MCF 10A (cell line): Measurements from ENCODE around the gene SYNPO. TPM values are rescaled to one million over a fixed set of nuclear protein-coding genes. Genes with fewer than 3 reads are reported as not detected.

Experiments used
- BruUV-seq: library from RNA; stranded (reverse); fragments of 400-500 nt; replicated peaks from 2 replicates; lab custom pipeline; 2021; lab: Mats Ljungman, UMichigan
- CTCF ChIA-PET: fragments of 300-600 bp; sonication (Branson Sonifier 250); formaldehyde crosslinking; extraction: SDS; loops from one replicate; lab custom pipeline; 2021; ENCODE audit warnings: antibody characterized with exemption, inconsistent platforms; lab: Yijun Ruan, JAX
- POLR2A ChIA-PET: fragments of 300-600, 350-650 bp; sonication (Branson Sonifier 250); formaldehyde crosslinking; extraction: SDS; loops from one replicate; lab custom pipeline; 2020; ENCODE audit warnings: antibody characterized with exemption, inconsistent platforms; lab: Yijun Ruan, JAX
- DNase-seq: peaks from one replicate; pipeline ENCODE4 v3.0.0-alpha.2; 2018; ENCODE audit not compliant: unreplicated experiment
- H3K27ac Mint-ChIP-seq: one replicate; pipeline ENCODE4 v1.8.0; 2022; ENCODE audit warnings: mild to moderate bottlenecking, low read depth, mixed read lengths; ENCODE audit not compliant: unreplicated experiment
- H3K27me3 Mint-ChIP-seq: one replicate; pipeline ENCODE4 v1.8.0; 2022; ENCODE audit warnings: mixed read lengths; ENCODE audit not compliant: insufficient read depth, unreplicated experiment
- H3K36me3 Mint-ChIP-seq: one replicate; pipeline ENCODE4 v1.8.0; 2022; ENCODE audit warnings: mild to moderate bottlenecking, moderate library complexity, mixed read lengths; ENCODE audit not compliant: insufficient read depth, unreplicated experiment
- H3K4me1 Mint-ChIP-seq: one replicate; pipeline ENCODE4 v1.8.0; 2022; ENCODE audit warnings: mixed read lengths; ENCODE audit not compliant: insufficient read depth, unreplicated experiment
- H3K4me3 Mint-ChIP-seq: one replicate; pipeline ENCODE4 v1.8.0; 2022; ENCODE audit warnings: mild to moderate bottlenecking, moderate library complexity, mixed read lengths; ENCODE audit not compliant: unreplicated experiment
- H3K9me3 Mint-ChIP-seq: one replicate; pipeline ENCODE4 v1.8.0; 2022; ENCODE audit warnings: mixed read lengths; ENCODE audit not compliant: unreplicated experiment
- CTCF ChIP-seq: fragments of 200-600 bp; IDR thresholded peaks from one replicate; pipeline ENCODE4 v1.8.0; 2022; ENCODE audit warnings: antibody characterized with exemption, mild to moderate bottlenecking; ENCODE audit not compliant: unreplicated experiment
- intact Hi-C: fragments of 100-400 bp; cut with micrococcal nuclease; formaldehyde crosslinking; loops from 2 replicates; pipeline ENCODE4 v1.14.1; 2022
- total RNA-seq: library from RNA; stranded (reverse); gene quantifications from 2 replicates; pipeline ENCODE4 v1.2.3, GENCODE V29; 2022

SYNPO gene
- total RNA-seq, 1 experiment from 2014 or later = 6.3 TPM

- H3K27ac Mint-ChIP-seq = no peak overlapping the region
- no peaks in the 10 kb centered on the region for H3K27me3 Mint-ChIP-seq
- H3K4me1 Mint-ChIP-seq = peaks cover 93% of the 10 kb centered on the region
- ChIA-PET CTCF (interaction anchor here (0.6 to 8.7 kb wide), 4 partner anchors 14 to 140 kb away, joined by 3 to 85 read pairs (median 4); no protein-coding TSS in a partner anchor), POLR2A (interaction anchor here (1.0 to 4.8 kb wide), 3 partner anchors 15 to 120 kb away, joined by 3 to 32 read pairs (median 15); partner anchors contain the start of genes DCTN4 and RBM22)
- peaks cover 5% of the 10 kb centered on the region for H3K36me3 Mint-ChIP-seq
- intact Hi-C loops = no loop called here
- no peak for TF ChIP-seq CTCF
- H3K4me3 Mint-ChIP-seq = no peak overlapping the region
- no peaks in the 10 kb centered on the region for H3K9me3 Mint-ChIP-seq
- no peak for DNase-seq
- BruUV-seq = no TSS peak
Measured at GRCh38 chr5:150639377-150639692, 1.1 kb upstream of the SYNPO start.

GRCh38 chr5:150639751-150640150 is 709 bp upstream of the SYNPO start:
- ChIA-PET POLR2A (interaction anchor here (0.9 to 4.8 kb wide), 7 partner anchors 14 to 119 kb away, joined by 3 to 32 read pairs (median 4); partner anchors contain the start of genes DCTN4 and RBM22), CTCF (interaction anchor here (0.6 to 8.7 kb wide), 6 partner anchors 14 to 181 kb away, joined by 3 to 85 read pairs (median 4); partner anchors contain the start of gene RBM22)
- DNase-seq = no peak
- BruUV-seq = no TSS peak
- peaks cover 94% of the 10 kb centered on the region for H3K4me1 Mint-ChIP-seq
- no peaks in the 10 kb centered on the region for H3K27me3 Mint-ChIP-seq
- intact Hi-C loops = loop anchor here (1.0 kb wide), 1 partner anchor 24 kb away; no protein-coding TSS in a partner anchor
- TF ChIP-seq CTCF = no peak
- H3K36me3 Mint-ChIP-seq = peaks cover 5% of the 10 kb centered on the region
- H3K4me3 Mint-ChIP-seq = peak overlapping the region; percentile 68
- H3K9me3 Mint-ChIP-seq = no peaks in the 10 kb centered on the region
- H3K27ac Mint-ChIP-seq = peak overlapping the region; percentile 86

GRCh38 chr5:150641006-150641570 is 628 bp downstream of the SYNPO start:
- peak; percentile 75 for DNase-seq
- peak overlapping the region; percentile 86 for H3K27ac Mint-ChIP-seq
- H3K36me3 Mint-ChIP-seq = peaks cover 5% of the 10 kb centered on the region
- TF ChIP-seq CTCF = no peak
- intact Hi-C loops = no loop called here
- H3K4me1 Mint-ChIP-seq = peaks cover 92% of the 10 kb centered on the region
- BruUV-seq = TSS peak; percentile 50
- CTCF ChIA-PET = interaction anchor here (0.5 to 8.7 kb wide), 6 partner anchors 12 to 150 kb away, joined by 3 to 85 read pairs (median 7); partner anchors contain the start of gene RBM22
- POLR2A ChIA-PET = interaction anchor here (0.5 to 4.8 kb wide), 13 partner anchors 9 to 321 kb away, joined by 3 to 32 read pairs (median 4); partner anchors contain the start of genes DCTN4, RBM22 and RPS14
- no peaks in the 10 kb centered on the region for H3K27me3 Mint-ChIP-seq
- no peaks in the 10 kb centered on the region for H3K9me3 Mint-ChIP-seq
- H3K4me3 Mint-ChIP-seq = peak overlapping the region; percentile 68

GRCh38 chr5:150641824-150642566 is 1.5 kb downstream of the SYNPO start:
- intact Hi-C loops = no loop called here
- peak overlapping the region; percentile 68 for H3K4me3 Mint-ChIP-seq
- peak overlapping the region; percentile 86 for H3K27ac Mint-ChIP-seq
- peaks cover 83% of the 10 kb centered on the region for H3K4me1 Mint-ChIP-seq
- no peak for DNase-seq
- CTCF ChIA-PET = interaction anchor here (0.5 to 8.7 kb wide), 12 partner anchors 11 to 151 kb away, joined by 3 to 85 read pairs (median 4); partner anchors contain the start of gene RBM22
- H3K27me3 Mint-ChIP-seq = no peaks in the 10 kb centered on the region
- no peaks in the 10 kb centered on the region for H3K9me3 Mint-ChIP-seq
- H3K36me3 Mint-ChIP-seq = peaks cover 5% of the 10 kb centered on the region
- no TSS peak for BruUV-seq
- POLR2A ChIA-PET = interaction anchor here (0.5 to 4.8 kb wide), 21 partner anchors 9 to 1124 kb away, joined by 3 to 32 read pairs (median 4); partner anchors contain the start of genes DCTN4, RBM22 and RPS14
- no peak for TF ChIP-seq CTCF
